Karpas-422 (cell line): ENCODE data around the gene UNC93A. TPM values are rescaled to one million over a fixed set of nuclear protein-coding genes. Genes with fewer than 3 reads are reported as not detected.

Experiments
- DNase-seq: peaks from one replicate; pipeline ENCODE4 v3.0.0-alpha.2; 2015
- H2AFZ ChIP-seq: fragments of 200-600 bp; sonication (generic); 2 replicates; pipeline ENCODE4 v1.6.1; 2014; ENCODE audit warnings: antibody characterized with exemption, low read length, mixed read lengths
- H3K27ac ChIP-seq: fragments of 200-600 bp; sonication (generic); 2 replicates; pipeline ENCODE4 v1.5.1; 2014; ENCODE audit warnings: mild to moderate bottlenecking, low read length, moderate library complexity
- H3K27me3 ChIP-seq: fragments of 200-600 bp; sonication (generic); 2 replicates; pipeline ENCODE4 v1.6.1; 2014; ENCODE audit warnings: low read length, mixed read lengths
- H3K36me3 ChIP-seq: fragments of 200-600 bp; sonication (generic); 2 replicates; pipeline ENCODE4 v1.6.1; 2014; ENCODE audit warnings: low read length, mixed read lengths; ENCODE audit not compliant: insufficient read depth
- H3K4me1 ChIP-seq: fragments of 200-600 bp; sonication (generic); 2 replicates; pipeline ENCODE4 v1.6.1; 2014; ENCODE audit warnings: mild to moderate bottlenecking, low read length, mixed read lengths
- H3K4me2 ChIP-seq: fragments of 200-600 bp; sonication (generic); 2 replicates; pipeline ENCODE4 v1.6.1; 2014; ENCODE audit warnings: low read length, low read depth, mild to moderate bottlenecking; ENCODE audit not compliant: poor library complexity, severe bottlenecking
- H3K4me3 ChIP-seq: fragments of 200-600 bp; sonication (generic); 2 replicates; pipeline ENCODE4 v1.5.1; 2014; ENCODE audit warnings: mild to moderate bottlenecking, antibody characterized with exemption, low read length, mixed read lengths
- H3K79me2 ChIP-seq: fragments of 200-600 bp; sonication (generic); 2 replicates; pipeline ENCODE4 v1.6.1; 2014; ENCODE audit warnings: mild to moderate bottlenecking, low read length, mixed read lengths
- H3K9ac ChIP-seq: fragments of 200-600 bp; sonication (generic); 2 replicates; pipeline ENCODE4 v1.6.0; 2014; ENCODE audit warnings: low read length
- H3K9me2 ChIP-seq: fragments of 200-600 bp; sonication (generic), shearing (Covaris generic); replicated peaks from 2 replicates; pipeline ENCODE4 v1.6.0; 2014; ENCODE audit warnings: mild to moderate bottlenecking, low read length, moderate library complexity; ENCODE audit not compliant: insufficient read depth
- H3K9me3 ChIP-seq: fragments of 300-700, 200-600 bp; sonication (generic); 2 replicates; pipeline ENCODE4 v1.6.1; 2014; ENCODE audit warnings: low read length, mixed read lengths
- H4K20me1 ChIP-seq: fragments of 200-600 bp; sonication (generic); 2 replicates; pipeline ENCODE4 v1.6.1; 2014; ENCODE audit warnings: mild to moderate bottlenecking, antibody characterized with exemption, low read length, low read depth; ENCODE audit not compliant: insufficient read depth
- total RNA-seq: library from RNA; depleted of rRNA; stranded (reverse); fragments of >200 nt; shearing (Covaris generic); gene quantifications from 2 replicates; pipeline ENCODE4 v1.2.3, GENCODE V29; 2014; ENCODE audit warnings: low replicate concordance

Gene UNC93A
- total RNA-seq, 1 experiment from 2014 or later: not detected

DNA sequence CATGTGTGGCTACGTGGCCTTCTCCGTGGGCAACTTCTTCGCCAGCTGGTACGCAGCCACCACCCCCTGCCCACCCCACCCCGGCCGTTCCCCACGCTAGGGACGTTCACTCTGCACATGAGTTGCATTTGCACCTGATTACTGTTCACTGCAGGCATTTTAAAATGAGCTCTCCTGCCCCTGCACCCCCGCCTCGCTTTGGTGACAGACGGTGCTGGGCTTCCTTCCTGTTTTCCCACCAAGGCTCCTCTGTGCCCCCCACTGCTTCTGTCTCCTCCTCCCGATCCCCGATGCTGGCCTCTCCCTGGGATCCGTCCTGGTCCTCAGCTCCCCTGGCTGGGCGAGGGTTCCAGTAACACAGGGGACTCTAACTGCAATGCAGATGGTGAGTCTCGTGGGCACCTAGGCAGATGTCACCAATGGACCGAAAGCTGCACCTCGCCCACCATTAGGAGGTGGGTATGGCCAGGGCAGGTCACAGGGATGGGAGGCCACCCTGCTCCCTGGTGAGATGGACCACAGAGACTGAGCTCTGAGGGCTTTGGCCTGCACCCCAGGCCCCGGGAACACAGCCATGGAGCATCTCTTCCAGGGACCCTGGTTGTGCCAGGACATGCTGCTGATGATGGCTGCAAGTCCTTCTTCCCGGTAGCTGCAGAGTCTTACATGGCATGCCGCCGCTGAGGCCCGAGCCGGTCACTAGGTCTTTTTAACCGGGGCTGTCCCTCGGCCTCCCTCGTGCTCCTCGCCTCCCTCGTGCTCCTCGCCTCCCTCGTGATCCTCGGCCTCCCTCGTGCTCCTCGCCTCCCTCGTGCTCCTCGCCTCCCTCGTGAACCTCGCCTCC lies 3.8 kb downstream of the UNC93A start:
- Histone ChIP-seq H3K36me3 (no peaks in the 10 kb centered on the region), H3K4me2 (no peak overlapping the region), H3K27ac (no peak overlapping the region), H3K9me3 (no peaks in the 10 kb centered on the region), H3K79me2 (no peaks in the 10 kb centered on the region), H3K4me1 (no peaks in the 10 kb centered on the region), H2AFZ (no peak overlapping the region), H3K27me3 (no peaks in the 10 kb centered on the region), H3K9me2 (no peaks in the 10 kb centered on the region), H4K20me1 (no peaks in the 10 kb centered on the region), H3K4me3 (no peak overlapping the region), H3K9ac (no peak overlapping the region)
- no peak for DNase-seq

DNA sequence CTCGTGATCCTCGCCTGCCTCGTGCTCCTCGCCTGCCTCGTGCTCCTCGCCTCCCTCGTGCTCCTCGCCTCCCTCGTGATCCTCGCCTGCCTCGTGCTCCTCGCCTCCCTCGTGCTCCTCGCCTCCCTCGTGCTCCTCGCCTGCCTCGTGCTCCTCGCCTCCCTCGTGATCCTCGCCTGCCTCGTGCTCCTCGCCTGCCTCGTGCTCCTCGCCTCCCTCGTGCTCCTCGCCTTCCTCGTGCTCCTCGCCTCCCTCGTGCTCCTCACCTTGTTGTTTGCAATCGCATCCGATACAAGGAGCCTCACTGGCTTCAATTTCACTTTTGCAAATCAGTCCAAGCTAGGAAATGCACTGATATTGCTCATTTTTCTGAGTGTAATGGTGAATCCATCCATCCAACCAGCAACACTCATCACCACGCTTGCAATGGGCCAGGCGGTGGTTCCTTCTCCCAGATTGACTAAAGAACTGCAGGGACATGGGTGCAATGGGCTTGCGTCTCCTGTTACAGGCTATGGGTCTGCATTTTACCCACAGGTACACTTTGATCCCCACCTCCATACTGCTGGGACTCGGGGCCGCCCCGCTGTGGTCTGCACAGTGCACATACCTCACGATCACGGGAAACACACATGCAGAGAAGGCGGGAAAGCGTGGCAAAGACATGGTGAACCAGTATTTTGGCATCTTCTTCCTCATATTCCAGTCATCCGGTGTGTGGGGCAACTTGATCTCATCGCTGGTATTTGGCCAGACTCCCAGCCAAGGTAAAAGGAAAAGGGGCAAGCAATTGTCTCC lies 4.6 kb downstream of the UNC93A start:
- Histone ChIP-seq H3K9ac (no peak overlapping the region), H3K27ac (no peak overlapping the region), H3K9me2 (no peaks in the 10 kb centered on the region), H3K4me3 (no peak overlapping the region), H3K9me3 (no peaks in the 10 kb centered on the region), H3K4me1 (no peaks in the 10 kb centered on the region), H3K36me3 (no peaks in the 10 kb centered on the region), H3K27me3 (no peaks in the 10 kb centered on the region), H3K4me2 (no peak overlapping the region), H2AFZ (no peak overlapping the region), H3K79me2 (no peaks in the 10 kb centered on the region), H4K20me1 (no peaks in the 10 kb centered on the region)
- peak; percentile 25 for DNase-seq

DNA sequence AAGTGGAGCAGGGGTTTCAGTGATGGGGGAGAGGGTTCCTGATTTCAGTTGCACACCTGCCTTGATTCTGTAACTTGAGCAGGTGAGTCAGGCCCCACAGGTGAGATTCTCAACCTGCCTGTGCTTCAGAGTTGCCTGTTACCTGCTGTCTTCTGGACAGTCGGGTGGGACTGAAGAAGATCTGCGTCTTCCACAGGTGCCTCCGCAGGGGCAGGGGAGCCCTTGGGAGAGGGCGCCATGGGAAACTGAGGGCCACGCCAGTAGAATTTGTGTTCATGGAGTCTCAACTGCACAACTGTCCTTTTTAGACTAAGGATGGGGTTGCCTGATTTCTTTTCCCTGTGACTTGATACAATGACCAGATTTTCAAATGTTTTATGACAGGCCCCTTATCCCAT lies 5.2 kb downstream of the UNC93A start:
- Histone ChIP-seq H3K27ac (no peak overlapping the region), H3K9me3 (no peaks in the 10 kb centered on the region), H3K36me3 (no peaks in the 10 kb centered on the region), H3K27me3 (no peaks in the 10 kb centered on the region), H3K4me3 (no peak overlapping the region), H3K4me2 (no peak overlapping the region), H3K9ac (no peak overlapping the region), H2AFZ (no peak overlapping the region), H3K79me2 (no peaks in the 10 kb centered on the region), H3K4me1 (no peaks in the 10 kb centered on the region), H4K20me1 (no peaks in the 10 kb centered on the region), H3K9me2 (no peaks in the 10 kb centered on the region)
- DNase-seq: peak; percentile 26

DNA sequence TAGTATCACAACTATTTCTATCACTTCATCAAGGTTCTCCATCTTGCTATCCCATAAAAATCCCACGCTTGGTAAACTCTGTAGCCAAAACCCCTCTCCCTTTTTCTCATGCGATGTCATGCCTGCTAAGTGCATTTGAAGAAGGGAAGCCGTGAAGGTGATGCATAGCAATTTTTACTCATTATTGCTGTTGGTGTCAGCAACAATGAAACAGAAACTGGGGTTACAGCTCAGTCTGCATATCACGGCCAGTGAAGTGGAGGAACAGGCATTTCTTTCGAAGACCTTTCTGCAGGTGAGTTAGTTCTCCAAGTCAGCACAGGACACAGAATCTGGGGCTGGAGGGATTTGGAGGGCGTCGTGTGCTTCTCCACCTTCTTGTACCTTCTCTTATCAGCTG lies 5.8 kb downstream of the UNC93A start:
- no peaks in the 10 kb centered on the region for H3K79me2 ChIP-seq
- H3K27ac ChIP-seq: no peak overlapping the region
- H4K20me1 ChIP-seq: no peaks in the 10 kb centered on the region
- H3K9ac ChIP-seq: no peak overlapping the region
- no peaks in the 10 kb centered on the region for H3K27me3 ChIP-seq
- H3K9me2 ChIP-seq: no peaks in the 10 kb centered on the region
- H3K4me2 ChIP-seq: no peak overlapping the region
- H3K4me3 ChIP-seq: no peak overlapping the region
- H3K4me1 ChIP-seq: no peaks in the 10 kb centered on the region
- H3K9me3 ChIP-seq: no peaks in the 10 kb centered on the region
- H2AFZ ChIP-seq: no peak overlapping the region
- DNase-seq: peak; percentile 5
- no peaks in the 10 kb centered on the region for H3K36me3 ChIP-seq

DNA sequence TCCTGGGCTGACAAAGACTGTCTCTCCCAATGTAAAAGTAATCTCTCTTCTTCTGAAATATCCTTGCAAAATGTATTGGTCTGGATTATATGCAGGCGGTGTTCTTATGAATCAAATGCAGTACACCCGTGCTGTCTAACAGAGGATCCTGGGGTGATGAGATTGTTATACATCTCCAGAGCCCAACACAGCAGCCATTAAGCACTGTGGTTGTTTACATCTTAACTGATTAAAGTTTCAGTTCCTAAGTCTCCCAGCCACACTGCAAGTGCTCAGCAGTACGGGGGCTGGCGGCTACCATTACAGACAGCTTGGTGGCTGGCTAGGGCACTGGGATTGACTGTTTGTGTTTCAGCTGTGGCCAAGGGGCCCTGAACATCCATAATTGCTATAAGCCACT lies 7.0 kb downstream of the UNC93A start:
- H3K9ac ChIP-seq: no peak overlapping the region
- no peak overlapping the region for H3K4me2 ChIP-seq
- H3K79me2 ChIP-seq: no peaks in the 10 kb centered on the region
- no peak overlapping the region for H3K4me3 ChIP-seq
- no peaks in the 10 kb centered on the region for H3K9me2 ChIP-seq
- no peaks in the 10 kb centered on the region for H3K36me3 ChIP-seq
- no peak overlapping the region for H3K27ac ChIP-seq
- no peak overlapping the region for H2AFZ ChIP-seq
- DNase-seq: peak; percentile 40
- H3K4me1 ChIP-seq: no peaks in the 10 kb centered on the region
- H3K9me3 ChIP-seq: no peaks in the 10 kb centered on the region
- H3K27me3 ChIP-seq: no peaks in the 10 kb centered on the region
- no peaks in the 10 kb centered on the region for H4K20me1 ChIP-seq

DNA sequence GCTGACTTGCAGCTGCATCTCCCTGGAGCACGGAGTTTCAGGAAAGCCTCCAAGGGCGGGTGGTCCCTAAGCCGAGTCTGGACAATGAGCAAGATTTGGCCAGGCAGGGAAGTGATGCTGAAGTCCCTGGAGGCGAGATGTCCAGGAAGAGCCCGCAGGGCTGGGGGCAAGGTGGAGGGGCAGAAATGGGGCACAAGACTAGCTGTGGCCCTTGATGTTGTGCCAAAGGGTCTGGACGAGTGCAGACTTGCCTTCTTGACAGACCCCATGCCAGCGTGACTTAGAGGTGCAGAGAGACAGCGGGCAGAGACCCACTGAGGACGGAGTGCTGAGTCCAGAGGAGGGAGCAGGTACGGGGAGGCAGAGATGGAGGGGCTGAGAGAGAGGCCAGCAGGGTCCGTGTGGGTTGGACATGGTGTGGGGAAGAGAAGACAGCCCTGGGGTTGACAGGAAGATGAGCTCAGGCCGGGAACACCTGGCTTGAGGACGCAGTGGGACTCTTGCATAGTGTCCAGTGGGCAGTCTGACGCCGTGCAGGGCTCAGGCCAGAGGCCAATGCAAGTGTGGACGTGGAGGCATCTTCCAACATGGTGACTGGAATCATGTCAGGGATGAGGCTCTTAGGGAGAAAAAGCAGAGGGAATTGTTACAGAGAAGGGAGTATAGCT lies 8.7 kb downstream of the UNC93A start:
- no peaks in the 10 kb centered on the region for H3K36me3 ChIP-seq
- H3K9ac ChIP-seq: no peak overlapping the region
- no peaks in the 10 kb centered on the region for H3K79me2 ChIP-seq
- H3K27me3 ChIP-seq: no peaks in the 10 kb centered on the region
- no peaks in the 10 kb centered on the region for H3K9me2 ChIP-seq
- H3K27ac ChIP-seq: no peak overlapping the region
- H3K4me1 ChIP-seq: no peaks in the 10 kb centered on the region
- H2AFZ ChIP-seq: no peak overlapping the region
- H3K9me3 ChIP-seq: no peaks in the 10 kb centered on the region
- no peak overlapping the region for H3K4me2 ChIP-seq
- no peak overlapping the region for H3K4me3 ChIP-seq
- no peaks in the 10 kb centered on the region for H4K20me1 ChIP-seq
- peak; percentile 6 for DNase-seq

DNA sequence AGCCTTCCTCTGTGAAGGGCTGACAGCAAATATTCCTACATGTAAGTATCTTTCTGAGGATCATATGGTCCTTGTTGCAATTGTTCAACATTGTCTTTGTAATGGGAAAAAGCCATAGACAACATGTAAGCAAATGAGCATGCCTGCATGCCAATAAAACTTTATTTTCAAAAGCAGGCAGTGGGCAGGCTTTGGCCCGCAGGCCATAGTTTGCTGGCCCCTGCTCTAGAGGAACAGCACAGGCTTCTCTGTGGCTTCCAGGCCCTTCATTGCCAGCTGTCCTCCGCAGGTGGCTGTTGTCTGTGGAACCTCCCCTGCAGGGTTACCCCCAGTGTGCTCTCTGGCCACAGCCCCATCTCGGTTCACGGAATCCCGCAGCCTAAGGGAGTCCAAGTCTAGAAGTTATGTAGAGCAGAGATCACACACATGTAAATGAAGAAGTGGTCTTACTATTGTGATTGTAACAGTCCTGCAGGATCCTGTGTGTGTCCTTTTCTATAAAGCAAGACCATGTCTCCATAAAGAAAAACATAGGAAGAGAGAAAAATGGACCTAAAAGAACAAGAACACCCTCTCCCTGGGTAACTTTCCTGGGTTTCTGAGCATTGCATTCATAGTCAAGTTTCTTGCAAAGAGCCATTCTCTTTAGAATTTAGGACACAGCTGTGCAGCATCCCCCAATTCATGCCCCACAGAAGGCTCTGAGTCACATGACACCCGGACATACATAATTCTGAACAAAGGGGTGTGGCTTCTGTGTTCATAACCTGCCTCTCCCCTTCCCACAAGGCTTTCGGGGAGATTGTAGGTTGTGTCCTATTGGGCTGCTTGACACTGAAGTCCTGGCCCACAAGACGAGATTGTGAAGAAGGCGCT lies 10.0 kb downstream of the UNC93A start:
- no peak overlapping the region for H2AFZ ChIP-seq
- no peaks in the 10 kb centered on the region for H3K4me1 ChIP-seq
- no peaks in the 10 kb centered on the region for H3K9me3 ChIP-seq
- no peaks in the 10 kb centered on the region for H3K36me3 ChIP-seq
- no peak for DNase-seq
- H3K27ac ChIP-seq: no peak overlapping the region
- H3K79me2 ChIP-seq: no peaks in the 10 kb centered on the region
- no peaks in the 10 kb centered on the region for H3K9me2 ChIP-seq
- H3K4me2 ChIP-seq: no peak overlapping the region
- no peak overlapping the region for H3K4me3 ChIP-seq
- no peaks in the 10 kb centered on the region for H4K20me1 ChIP-seq
- no peaks in the 10 kb centered on the region for H3K27me3 ChIP-seq
- no peak overlapping the region for H3K9ac ChIP-seq
